NCI-H1436 treated with DMSO at 0.1 percent for 48 hours (cell line): ENCODE data around the gene RPS24.

ENCODE experiments used
- DNase-seq: peaks from one replicate; lab custom pipeline; 2025; lab: John Stamatoyannopoulos, UW

Gene RPS24

GRCh38 chr10:78028438-78029268 is 5.0 kb upstream of the RPS24 start:
- DNase-seq, result no peak

- peak; percentile 69 for DNase-seq
Measured at GRCh38 chr10:78029269-78030226, 4.1 kb upstream of the RPS24 start, which contains the start of gene POLR3A. TSS of gene POLR3A (minus strand) at chr10:78029515. CDS start at chr10:78029407, 108 bp downstream.

GRCh38 chr10:78033387-78033636 is 351 bp upstream of the RPS24 start:
- no peak for DNase-seq

- DNase-seq, result no peak
Measured at GRCh38 chr10:78035025-78035424, 1.4 kb downstream of the RPS24 start.

- no peak for DNase-seq
Measured at GRCh38 chr10:78035437-78035836, 1.8 kb downstream of the RPS24 start.

DNA sequence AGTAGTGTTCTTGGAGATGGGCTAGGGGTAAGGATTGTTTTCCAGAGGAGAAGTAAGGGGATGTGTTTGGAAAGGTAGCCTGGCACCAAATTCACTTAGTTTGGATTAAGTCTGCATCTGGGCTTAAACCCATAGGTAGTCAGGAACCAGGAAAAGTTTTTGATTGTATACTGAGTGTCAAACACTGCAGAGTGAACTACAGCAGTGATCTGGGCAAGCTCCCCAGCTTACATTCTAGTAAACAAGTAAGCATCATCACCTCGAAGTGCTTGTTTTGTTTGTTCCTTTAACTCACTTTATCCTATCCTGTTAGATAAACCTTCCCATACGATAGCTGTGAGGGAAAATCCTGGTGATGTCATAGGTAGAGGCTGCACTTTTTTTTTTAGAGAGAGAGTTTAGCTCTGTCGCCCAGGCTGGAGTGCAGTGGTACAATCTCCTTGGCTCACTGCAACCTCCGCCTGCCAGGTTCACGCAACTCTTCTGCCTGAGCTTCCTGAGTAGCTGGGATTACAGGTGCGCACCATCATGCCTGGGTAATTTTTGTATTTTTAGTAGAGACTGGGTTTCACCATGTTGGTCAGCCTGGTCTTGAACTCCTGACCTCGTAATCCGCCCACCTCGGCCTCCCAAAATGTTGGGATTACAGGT is 2.4 kb downstream of the RPS24 start:
- DNase-seq, result no peak

GRCh38 chr10:78038105-78038504 is 4.4 kb downstream of the RPS24 start:
- no peak for DNase-seq

DNA sequence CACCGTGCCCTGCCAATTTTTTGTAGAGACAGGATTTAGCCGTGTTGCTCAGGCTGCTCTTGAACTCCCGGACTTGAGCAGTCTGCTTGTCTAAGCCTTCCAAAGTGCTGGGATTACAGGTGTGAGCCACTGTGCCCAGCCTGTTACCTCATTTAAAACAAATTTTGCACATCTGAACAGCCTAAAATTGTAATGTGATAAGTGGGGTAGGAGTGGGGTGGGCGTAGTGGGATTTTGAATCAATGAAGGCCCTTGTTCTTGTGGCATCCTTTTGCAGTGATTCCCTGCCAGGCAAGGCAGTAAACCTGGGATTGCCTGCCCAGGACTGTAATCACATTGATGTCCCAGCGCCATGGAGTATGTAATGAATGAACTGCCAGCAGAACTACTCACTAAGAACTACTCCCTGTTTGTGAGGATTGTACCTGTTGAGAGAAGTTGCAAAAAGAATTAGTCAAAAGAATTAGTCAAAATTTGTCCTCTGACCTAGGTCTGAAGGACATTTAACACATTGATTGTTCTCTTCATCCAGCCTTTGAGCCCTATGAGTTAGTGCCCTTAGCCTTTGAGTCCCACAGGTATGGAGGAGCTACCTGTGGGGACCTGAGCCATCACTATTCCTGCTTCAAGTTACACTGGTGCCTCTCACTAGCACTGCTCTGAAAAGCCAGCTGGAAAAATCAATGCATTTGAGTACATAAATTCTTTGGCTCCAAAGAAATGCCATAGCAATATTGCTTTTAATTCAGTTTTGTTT is 5.3 kb downstream of the RPS24 start:
- DNase-seq, result no peak

DNA sequence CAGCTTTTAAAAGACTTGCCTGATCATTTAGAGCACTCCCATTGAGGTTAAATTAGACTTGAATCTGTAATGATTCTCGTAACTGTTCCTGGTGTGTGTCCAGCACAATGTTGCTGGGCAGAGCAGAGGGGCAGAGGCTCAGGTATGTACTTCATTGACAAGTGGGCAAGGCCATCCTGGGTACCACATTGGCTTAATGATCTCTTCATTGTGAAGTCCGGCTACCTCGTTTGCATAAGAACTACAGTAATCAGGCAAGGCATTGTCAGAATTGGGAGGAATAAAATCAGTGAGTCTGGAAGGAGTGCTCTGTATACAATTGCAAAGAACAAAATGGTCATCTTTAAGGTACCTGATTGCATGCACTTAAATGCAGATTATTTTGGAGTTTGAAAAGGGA is 6.1 kb downstream of the RPS24 start:
- no peak for DNase-seq

- DNase-seq, result no peak
Measured at GRCh38 chr10:78041170-78042057, 7.8 kb downstream of the RPS24 start.

GRCh38 chr10:78042058-78042751 is 8.5 kb downstream of the RPS24 start:
- DNase-seq, result no peak

DNA sequence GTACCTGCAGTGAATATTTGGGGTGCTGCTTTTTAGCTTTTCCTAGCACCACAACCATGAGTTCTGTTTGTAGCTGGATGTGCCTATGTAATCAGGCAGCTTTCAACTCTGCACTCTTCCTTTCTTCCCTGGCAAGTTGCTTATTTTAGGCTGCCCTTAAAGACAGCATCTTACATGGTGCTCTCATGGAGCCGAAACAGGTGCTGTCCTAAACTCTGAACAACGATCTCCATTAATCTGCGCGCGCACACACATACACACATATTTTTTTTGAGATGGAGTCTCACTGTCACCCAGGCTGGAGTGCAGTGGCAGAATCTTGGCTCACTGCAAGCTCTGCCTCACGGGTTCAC is 9.1 kb downstream of the RPS24 start:
- no peak for DNase-seq

DNA sequence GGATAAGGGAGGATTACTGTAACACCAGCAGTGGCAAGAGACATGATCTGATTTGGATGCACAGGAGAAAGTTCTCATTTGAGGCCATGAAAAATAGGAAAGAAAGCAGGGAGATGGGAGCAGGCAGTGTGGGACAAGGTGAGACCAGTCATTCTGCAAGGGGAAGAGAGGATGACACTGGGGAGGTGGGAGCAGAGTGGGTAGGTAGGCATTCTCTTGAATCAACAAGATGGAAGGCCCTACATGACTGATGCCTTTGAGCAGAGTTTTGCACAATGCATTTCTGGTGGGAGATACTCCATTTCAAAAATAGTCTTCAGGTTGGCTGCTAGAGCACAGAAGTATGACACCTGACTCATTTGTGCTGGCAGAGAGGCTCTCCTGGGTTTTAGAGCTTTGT is 10.5 kb downstream of the RPS24 start:
- DNase-seq, result no peak

DNA sequence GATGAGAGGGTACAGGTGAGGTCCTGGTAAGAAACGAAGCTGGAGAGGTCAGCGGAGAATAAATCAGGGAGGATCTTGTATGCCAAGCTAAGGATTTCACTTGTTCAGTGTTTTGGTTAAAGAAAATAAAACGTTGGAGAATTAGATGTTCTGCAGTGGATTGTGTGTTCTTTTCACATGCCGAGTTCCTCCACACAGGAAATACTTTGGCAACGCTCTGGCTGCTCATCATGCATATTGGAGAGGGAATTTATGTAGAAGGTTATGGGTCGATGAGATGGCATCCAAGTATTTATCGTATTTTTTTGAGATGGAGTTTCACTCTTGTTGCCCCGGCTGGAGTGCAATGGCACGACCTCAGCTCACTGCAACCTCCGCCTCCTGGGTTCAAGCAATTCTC is 11.0 kb downstream of the RPS24 start:
- no peak for DNase-seq

DNA sequence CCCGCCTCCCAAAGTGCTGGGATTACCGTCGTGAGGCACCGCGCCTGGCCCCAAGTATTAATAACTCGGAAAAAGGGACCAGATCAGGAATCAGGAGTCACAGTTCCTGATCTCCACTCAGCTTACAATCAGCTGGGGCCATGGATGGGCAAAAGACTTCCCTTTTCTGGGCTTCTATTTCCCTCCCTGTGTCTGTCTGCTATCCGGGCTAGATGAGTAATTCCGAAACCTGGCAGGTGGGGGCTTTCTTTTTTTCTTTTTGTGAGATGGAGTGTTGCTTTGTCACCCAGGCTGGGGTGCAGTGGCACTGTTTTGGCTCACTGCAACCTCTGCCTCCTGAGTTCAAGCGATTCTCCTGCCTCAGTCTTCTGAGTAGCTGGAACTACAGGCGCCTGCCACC is 11.6 kb downstream of the RPS24 start:
- no peak for DNase-seq

- DNase-seq, result no peak
Measured at GRCh38 chr10:78045856-78046255, 12.2 kb downstream of the RPS24 start.

GRCh38 chr10:78046711-78047269 is 13.1 kb downstream of the RPS24 start:
- no peak for DNase-seq

DNA sequence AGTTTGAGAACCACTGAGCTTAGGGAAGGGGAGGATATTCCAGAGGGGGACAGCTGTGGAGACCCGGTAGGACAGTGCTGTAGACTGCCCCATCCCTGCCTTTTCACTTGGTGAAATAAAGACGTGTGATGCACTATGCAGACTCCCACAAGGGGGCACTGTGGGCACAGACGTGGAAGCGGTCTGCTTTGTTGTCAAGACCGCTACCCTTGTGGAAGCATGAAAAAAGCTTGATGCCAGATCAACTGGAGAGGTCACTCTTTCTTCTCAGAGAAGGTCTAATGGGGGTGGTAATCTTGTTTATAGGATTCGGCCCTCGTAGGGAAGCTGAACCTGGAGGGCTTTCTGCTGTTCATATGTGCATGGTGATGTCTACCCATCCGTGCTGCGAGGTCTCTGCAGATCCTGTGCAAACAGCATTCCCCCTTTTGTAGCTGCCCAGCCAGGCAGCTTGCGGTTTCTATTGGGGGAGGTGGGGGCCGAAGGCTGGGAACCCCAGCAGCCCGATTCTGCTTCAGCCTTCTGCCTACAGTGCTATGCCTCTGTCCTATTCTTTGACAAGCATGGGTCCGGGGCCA is 13.7 kb downstream of the RPS24 start:
- DNase-seq, result peak; percentile 39

GRCh38 chr10:78049851-78050250 is 16.2 kb downstream of the RPS24 start:
- no peak for DNase-seq
